Mammary epithelial cell (primary cell): ENCODE measurements around the gene GALNT4.

ENCODE experiments used
- EZH2 ChIP-seq: IDR thresholded peaks from 2 replicates; pipeline ENCODE4 v1.6.1; 2012; ENCODE audit warnings: low read length, inconsistent platforms, borderline replicate concordance
- TF ChIP-seq, protein P1 (sequence below), 2 donors: IDR thresholded peaks in 1 of 2; conservative IDR thresholded peaks in 1 of 2; 2 replicates each; pipeline ENCODE4 v1.5.1; 2011 to 2012; ENCODE audit warnings: inconsistent platforms in 2 of 2, low read length in 2 of 2, mild to moderate bottlenecking in 2 of 2, control low read depth in 1 of 2, low read depth in 1 of 2; ENCODE audit not compliant: insufficient read depth in 1 of 2; ENCODE audit errors: extremely low read depth in 1 of 2

DNA sequence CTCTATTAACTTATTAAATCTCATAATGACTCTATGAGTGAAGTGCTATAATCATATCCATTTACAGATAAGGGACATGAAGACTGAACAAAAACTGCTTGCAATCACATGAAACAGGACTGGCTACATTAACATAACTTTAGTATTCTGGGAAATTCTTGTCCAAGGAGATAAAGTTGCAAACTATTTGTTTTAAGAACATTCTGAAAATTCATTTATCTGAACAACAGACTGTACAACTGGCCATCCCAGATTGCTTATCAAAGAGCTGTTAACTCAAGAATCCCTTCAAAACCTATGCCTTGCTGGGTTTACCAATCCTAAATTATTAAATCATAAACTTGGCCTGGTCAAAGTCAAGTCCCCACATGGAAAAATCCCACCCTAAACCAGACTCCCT lies 40.4 kb upstream of the GALNT4 start:
- TF ChIP-seq, protein P1, sequence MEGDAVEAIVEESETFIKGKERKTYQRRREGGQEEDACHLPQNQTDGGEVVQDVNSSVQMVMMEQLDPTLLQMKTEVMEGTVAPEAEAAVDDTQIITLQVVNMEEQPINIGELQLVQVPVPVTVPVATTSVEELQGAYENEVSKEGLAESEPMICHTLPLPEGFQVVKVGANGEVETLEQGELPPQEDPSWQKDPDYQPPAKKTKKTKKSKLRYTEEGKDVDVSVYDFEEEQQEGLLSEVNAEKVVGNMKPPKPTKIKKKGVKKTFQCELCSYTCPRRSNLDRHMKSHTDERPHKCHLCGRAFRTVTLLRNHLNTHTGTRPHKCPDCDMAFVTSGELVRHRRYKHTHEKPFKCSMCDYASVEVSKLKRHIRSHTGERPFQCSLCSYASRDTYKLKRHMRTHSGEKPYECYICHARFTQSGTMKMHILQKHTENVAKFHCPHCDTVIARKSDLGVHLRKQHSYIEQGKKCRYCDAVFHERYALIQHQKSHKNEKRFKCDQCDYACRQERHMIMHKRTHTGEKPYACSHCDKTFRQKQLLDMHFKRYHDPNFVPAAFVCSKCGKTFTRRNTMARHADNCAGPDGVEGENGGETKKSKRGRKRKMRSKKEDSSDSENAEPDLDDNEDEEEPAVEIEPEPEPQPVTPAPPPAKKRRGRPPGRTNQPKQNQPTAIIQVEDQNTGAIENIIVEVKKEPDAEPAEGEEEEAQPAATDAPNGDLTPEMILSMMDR (conservative IDR thresholded peaks at IDR 0.05 in 1 of 2, IDR thresholded peaks at IDR 0.05 in 1 of 2; ENCODE audit: extremely low read depth in 1 of 2, insufficient read depth in 1 of 2, low read depth in 1 of 2, low read length in 2 of 2), result no peak
- no peak for TF ChIP-seq EZH2
